Ectodermal cell (in vitro differentiated cells): ENCODE data around the gene TLL2.
A peak's percentile ranks its signal among the peaks of the same experiment; 100 is the strongest.

Experiments used
- H3K27ac ChIP-seq: 2 replicates; pipeline ENCODE4 v1.7.0; 2013; ENCODE audit warnings: mild to moderate bottlenecking, low read depth, low read length; ENCODE audit not compliant: insufficient read depth, poor library complexity, severe bottlenecking
- H3K27me3 ChIP-seq: 2 replicates; pipeline ENCODE4 v1.7.0; 2013; ENCODE audit warnings: mild to moderate bottlenecking, low read length; ENCODE audit not compliant: insufficient read depth, control insufficient read depth, poor library complexity, severe bottlenecking
- H3K36me3 ChIP-seq: one replicate; pipeline ENCODE4 v1.7.0; 2013; ENCODE audit warnings: low read length; ENCODE audit not compliant: control insufficient read depth, insufficient read depth
- H3K4me1 ChIP-seq: one replicate; pipeline ENCODE4 v1.7.0; 2013; ENCODE audit warnings: low read length; ENCODE audit not compliant: control insufficient read depth, insufficient read depth
- H3K4me3 ChIP-seq: 2 replicates; pipeline ENCODE4 v1.7.0; 2013; ENCODE audit warnings: low read depth, low read length, control low read depth; ENCODE audit not compliant: insufficient read depth
- H3K9me3 ChIP-seq: 2 replicates; pipeline ENCODE4 v1.7.0; 2013; ENCODE audit warnings: mild to moderate bottlenecking, low read length, moderate library complexity; ENCODE audit not compliant: control insufficient read depth
- WGBS, 2 experiments: methylation state at CpG; one replicate each; pipeline ENCODE4 v1.1.7; 2013; ENCODE audit warnings: missing lambda C conversion rate in 2 of 2; 5-methylcytosine and 5-hydroxymethylcytosine counted together

The TLL2 gene

DNA sequence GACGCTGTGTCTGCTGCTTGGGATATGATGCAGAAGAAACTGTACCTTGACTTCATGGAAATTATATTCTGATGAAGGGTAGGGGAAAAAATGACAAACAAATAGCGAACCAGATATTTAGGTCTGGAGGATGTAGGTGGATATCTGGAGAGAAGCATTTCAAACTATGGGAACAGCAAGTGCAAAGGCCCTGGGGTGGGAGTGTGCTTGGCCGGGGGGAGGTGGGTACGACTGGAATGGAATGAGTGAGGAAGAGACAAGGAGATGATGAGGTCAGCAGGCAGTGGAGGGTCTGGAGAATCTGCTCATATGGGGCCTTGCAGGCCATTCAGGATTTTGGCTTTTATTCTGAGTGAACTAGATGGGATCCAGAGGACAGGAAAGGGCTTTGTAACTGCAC lies 65.2 kb downstream of the TLL2 start:
- no peak overlapping the region for H3K4me3 ChIP-seq
- 84% methylated on average over 4 of the region's 4 CpGs for WGBS, 2 experiments
- no peaks in the 10 kb centered on the region for H3K36me3 ChIP-seq
- H3K27ac ChIP-seq, result no peak overlapping the region
- H3K9me3 ChIP-seq, result no peaks in the 10 kb centered on the region
- H3K4me1 ChIP-seq, result peaks cover 32% of the 10 kb centered on the region
- H3K27me3 ChIP-seq, result no peaks in the 10 kb centered on the region

DNA sequence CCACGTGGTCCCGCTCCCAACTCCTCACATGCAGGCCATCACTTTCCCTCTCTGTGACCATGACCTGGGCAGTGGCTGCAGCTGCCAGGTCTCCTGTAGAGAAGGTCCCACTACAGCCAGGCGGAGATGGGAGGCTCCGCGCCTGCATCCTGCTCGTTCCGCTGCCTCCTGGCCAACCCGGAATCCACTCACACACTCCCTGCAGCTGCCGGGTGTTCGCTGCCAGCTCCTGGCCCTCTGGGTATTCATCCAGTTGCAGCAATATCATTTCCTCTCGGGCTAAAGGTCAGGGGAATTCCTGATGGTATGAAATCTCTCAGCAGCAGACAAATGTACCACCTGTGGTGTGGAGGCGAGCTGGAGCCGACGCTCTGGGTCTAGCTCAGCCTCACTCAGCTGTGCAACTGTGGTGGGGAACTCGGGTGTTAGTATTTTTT lies 65.7 kb downstream of the TLL2 start:
- Histone ChIP-seq H3K9me3 (no peaks in the 10 kb centered on the region), H3K36me3 (no peaks in the 10 kb centered on the region), H3K4me1 (peaks cover 32% of the 10 kb centered on the region), H3K4me3 (no peak overlapping the region), H3K27me3 (no peaks in the 10 kb centered on the region), H3K27ac (no peak overlapping the region)
- whole genome bisulfite sequencing, 2 experiments, result 85 to 87% methylated on average over 15 of the region's 15 CpGs

DNA sequence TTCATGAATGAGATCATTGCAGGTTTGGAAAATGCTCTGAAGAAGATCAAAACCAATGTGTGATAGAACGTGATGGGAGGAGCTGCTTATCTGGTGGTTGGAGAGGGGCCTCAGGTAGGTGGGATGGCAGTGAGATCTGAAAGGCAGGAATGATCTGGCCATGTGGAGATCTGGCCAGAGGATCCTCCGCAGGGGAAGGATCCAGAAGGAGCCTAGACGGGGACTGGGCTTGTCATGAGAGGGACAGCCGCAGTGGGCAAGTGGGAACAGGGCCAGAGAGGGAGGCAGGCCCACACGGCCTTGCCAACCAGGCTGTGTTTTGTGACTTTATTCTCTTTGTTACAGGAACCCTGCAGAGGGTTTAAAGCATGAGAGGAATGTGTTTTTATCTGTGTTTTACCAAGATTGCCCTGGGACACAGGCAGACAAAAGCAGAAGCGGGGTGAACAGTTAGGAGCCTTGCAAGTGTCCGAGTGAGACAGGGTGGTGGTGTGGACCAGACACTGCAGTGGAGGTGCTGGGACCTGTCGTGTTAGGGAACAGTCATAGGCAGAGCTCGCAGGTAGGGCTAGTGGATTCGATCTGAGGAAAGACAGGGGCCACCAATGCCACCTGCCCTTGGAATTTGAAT lies 66.6 kb downstream of the TLL2 start:
- Histone ChIP-seq H3K9me3 (no peaks in the 10 kb centered on the region), H3K36me3 (no peaks in the 10 kb centered on the region), H3K27me3 (no peaks in the 10 kb centered on the region), H3K4me3 (no peak overlapping the region), H3K4me1 (peaks cover 36% of the 10 kb centered on the region), H3K27ac (no peak overlapping the region)
- 74 to 76% methylated on average over 10 of the region's 10 CpGs for WGBS, 2 experiments

- H3K27ac ChIP-seq, result peak overlapping the region; percentile 27
- H3K4me1 ChIP-seq, result peaks cover 19% of the 10 kb centered on the region
- no peak overlapping the region for H3K4me3 ChIP-seq
- no peaks in the 10 kb centered on the region for H3K9me3 ChIP-seq
- no peaks in the 10 kb centered on the region for H3K36me3 ChIP-seq
- WGBS, 2 experiments, result 69% methylated on average over 13 of the region's 13 CpGs
- no peaks in the 10 kb centered on the region for H3K27me3 ChIP-seq
These were observed 71.6 kb downstream of the TLL2 start for GRCh38 chr10:96441987-96442643.

- H3K36me3 ChIP-seq, result no peaks in the 10 kb centered on the region
- no peaks in the 10 kb centered on the region for H3K27me3 ChIP-seq
- H3K27ac ChIP-seq, result no peak overlapping the region
- H3K4me1 ChIP-seq, result peaks cover 13% of the 10 kb centered on the region
- H3K9me3 ChIP-seq, result no peaks in the 10 kb centered on the region
- 71 to 75% methylated on average over 10 of the region's 10 CpGs for WGBS, 2 experiments
- no peak overlapping the region for H3K4me3 ChIP-seq
These were observed 72.3 kb downstream of the TLL2 start for GRCh38 chr10:96441322-96441885.

DNA sequence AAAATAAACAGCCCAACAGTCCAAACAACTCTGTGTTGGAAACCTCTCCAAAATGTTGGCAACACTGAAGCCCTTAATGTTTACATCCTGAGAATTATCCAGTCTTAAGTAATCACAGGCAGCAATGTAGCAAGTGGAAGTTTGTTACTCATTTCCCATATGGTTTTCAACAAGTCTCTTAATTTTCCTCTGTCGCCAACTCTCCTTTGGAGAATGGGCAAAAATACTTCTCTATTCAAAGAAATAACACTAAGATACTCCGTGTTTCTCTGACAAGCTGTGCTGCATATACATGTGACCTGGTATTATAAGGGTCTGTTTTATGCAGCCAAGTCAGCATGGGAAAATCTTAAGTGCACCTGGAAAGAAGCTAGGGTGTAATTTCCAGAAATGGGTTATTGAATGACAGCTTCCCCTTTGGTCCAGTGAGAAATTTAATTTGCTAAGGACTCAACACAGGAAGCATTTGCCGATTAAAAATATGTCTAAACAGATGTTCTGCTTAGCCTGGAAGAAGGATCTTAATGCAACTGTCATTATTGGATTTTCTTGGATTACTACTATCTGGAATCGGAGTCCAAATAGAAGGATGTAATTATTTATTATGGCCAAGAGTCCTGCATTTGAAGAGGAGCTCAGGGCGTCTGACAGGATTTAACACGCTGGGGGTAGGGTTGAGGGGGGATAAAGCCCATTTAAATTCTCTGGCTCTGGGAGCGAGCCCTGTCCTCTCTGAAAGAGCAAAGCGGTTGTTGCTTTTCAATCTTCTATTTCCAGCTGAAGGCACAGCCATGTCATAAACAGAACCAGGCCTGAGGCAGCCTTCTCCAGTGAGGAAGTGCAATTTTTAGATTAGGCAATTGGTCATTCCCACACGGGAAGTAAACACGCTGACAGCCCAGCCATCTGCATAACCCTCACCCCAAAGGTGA lies 73.1 kb downstream of the TLL2 start:
- H3K36me3 ChIP-seq, result no peaks in the 10 kb centered on the region
- H3K4me1 ChIP-seq, result peaks cover 13% of the 10 kb centered on the region
- H3K4me3 ChIP-seq, result no peak overlapping the region
- H3K9me3 ChIP-seq, result no peaks in the 10 kb centered on the region
- H3K27me3 ChIP-seq, result no peaks in the 10 kb centered on the region
- H3K27ac ChIP-seq, result no peak overlapping the region
- 74 to 77% methylated on average over 10 of the region's 10 CpGs for WGBS, 2 experiments

DNA sequence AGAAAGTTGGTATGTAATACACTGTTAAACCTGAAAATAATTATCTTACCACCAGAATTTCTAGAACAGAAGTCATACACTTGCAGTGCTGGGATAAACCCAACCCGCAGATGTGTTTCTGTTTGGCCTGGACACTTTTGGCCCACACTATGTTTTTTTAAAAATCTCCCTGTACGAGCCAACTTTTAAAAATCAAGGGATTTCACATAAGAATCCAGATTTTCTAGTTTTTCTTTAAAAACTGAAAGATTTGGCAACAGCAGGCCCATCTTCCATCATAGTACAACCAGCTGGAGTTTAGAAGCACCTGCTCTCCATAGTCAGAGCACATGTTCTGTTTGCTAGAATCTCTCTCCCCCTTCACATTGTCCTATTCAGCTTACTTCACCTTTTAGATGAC lies 74.0 kb downstream of the TLL2 start:
- Histone ChIP-seq H3K36me3 (no peaks in the 10 kb centered on the region), H3K4me1 (peaks cover 13% of the 10 kb centered on the region), H3K9me3 (no peaks in the 10 kb centered on the region), H3K4me3 (no peak overlapping the region), H3K27ac (no peak overlapping the region), H3K27me3 (no peaks in the 10 kb centered on the region)
- WGBS, 2 experiments, result 94 to 97% methylated on average over 2 of the region's 2 CpGs

DNA sequence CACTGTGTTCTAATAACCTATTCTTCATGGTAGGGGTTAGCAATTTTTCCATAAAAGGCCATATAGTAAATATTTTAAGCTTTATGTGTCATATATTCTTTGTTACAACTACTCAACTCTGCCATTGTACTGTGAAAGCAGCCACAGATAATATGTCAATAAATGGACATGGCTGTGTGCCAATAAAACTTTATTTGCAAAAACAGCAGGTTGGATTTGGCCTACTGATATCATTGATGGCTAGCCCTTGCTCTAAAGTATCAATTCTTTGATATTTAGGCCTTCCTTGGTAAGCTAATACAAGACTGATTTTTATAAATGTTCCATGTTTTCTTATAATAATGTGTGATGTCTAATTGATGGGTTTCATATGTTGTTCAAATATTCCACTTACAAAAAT lies 77.7 kb downstream of the TLL2 start:
- Histone ChIP-seq H3K27me3 (no peaks in the 10 kb centered on the region), H3K4me3 (no peak overlapping the region), H3K36me3 (no peaks in the 10 kb centered on the region), H3K9me3 (no peaks in the 10 kb centered on the region), H3K4me1 (no peaks in the 10 kb centered on the region), H3K27ac (no peak overlapping the region)

- H3K27ac ChIP-seq, result no peak overlapping the region
- WGBS, 2 experiments, result 79 to 83% methylated on average over 15 of the region's 15 CpGs
- no peaks in the 10 kb centered on the region for H3K27me3 ChIP-seq
- H3K4me1 ChIP-seq, result no peaks in the 10 kb centered on the region
- H3K9me3 ChIP-seq, result no peaks in the 10 kb centered on the region
- no peaks in the 10 kb centered on the region for H3K36me3 ChIP-seq
- H3K4me3 ChIP-seq, result no peak overlapping the region
These were observed 82.3 kb downstream of the TLL2 start for GRCh38 chr10:96431211-96431970.
